PFSK-1 (cell line): Measurements from ENCODE around the gene AMPD3.

Experiments used
- FOXP2 ChIP-seq: optimal IDR thresholded peaks from 2 replicates; pipeline ENCODE3; 2011; ENCODE audit warnings: borderline replicate concordance, control low read depth, inconsistent platforms; ENCODE audit not compliant: insufficient read depth; ENCODE audit errors: extremely low read length, extremely low read depth
- POLR2AphosphoS5 ChIP-seq: IDR thresholded peaks from 2 replicates; pipeline ENCODE4 v1.6.1; 2012; ENCODE audit warnings: low read depth, mild to moderate bottlenecking, control low read depth, low read length, moderate library complexity
- REST ChIP-seq, 2 experiments: IDR thresholded peaks; 2 replicates each; pipeline versions ENCODE4 v1.6.1 to v1.8.0; 2011 to 2012; ENCODE audit warnings: low read depth in 2 of 2, low read length in 2 of 2, control low read depth in 1 of 2, inconsistent platforms in 1 of 2, mild to moderate bottlenecking in 1 of 2, moderate library complexity in 1 of 2; ENCODE audit not compliant: insufficient read depth in 1 of 2
- SIN3A ChIP-seq: IDR thresholded peaks from 2 replicates; pipeline ENCODE4 v1.6.1; 2012; ENCODE audit warnings: mild to moderate bottlenecking, low read length, moderate library complexity, borderline replicate concordance; ENCODE audit not compliant: insufficient read depth
- TAF1 ChIP-seq: IDR thresholded peaks from 2 replicates; pipeline ENCODE4 v1.6.1; 2012; ENCODE audit warnings: low read length, control low read depth, borderline replicate concordance; ENCODE audit not compliant: insufficient read depth

AMPD3 gene

GRCh38 chr11:10518891-10519290 is 63.8 kb downstream of the AMPD3 start:
- TF ChIP-seq SIN3A (no peak), FOXP2 (no peak), REST (IDR thresholded peaks at IDR 0.05; ENCODE audit: insufficient read depth in 1 of 2, low read depth in 2 of 2, low read length in 2 of 2) (no peak), TAF1 (no peak), POLR2AphosphoS5 (no peak)

GRCh38 chr11:10519630-10520029 is 64.6 kb downstream of the AMPD3 start:
- TF ChIP-seq TAF1, result no peak
- TF ChIP-seq REST (IDR thresholded peaks at IDR 0.05; ENCODE audit: insufficient read depth in 1 of 2, low read depth in 2 of 2, low read length in 2 of 2), result no peak
- TF ChIP-seq FOXP2, result no peak
- no peak for TF ChIP-seq SIN3A
- TF ChIP-seq POLR2AphosphoS5, result no peak

- TF ChIP-seq REST (IDR thresholded peaks at IDR 0.05; ENCODE audit: insufficient read depth in 1 of 2, low read depth in 2 of 2, low read length in 2 of 2) (no peak), SIN3A (no peak), FOXP2 (no peak), POLR2AphosphoS5 (no peak), TAF1 (no peak)
These were observed 65.5 kb downstream of the AMPD3 start for GRCh38 chr11:10520562-10520961.

- no peak for TF ChIP-seq FOXP2
- TF ChIP-seq SIN3A, result no peak
- no peak for TF ChIP-seq REST (IDR thresholded peaks at IDR 0.05; ENCODE audit: insufficient read depth in 1 of 2, low read depth in 2 of 2, low read length in 2 of 2)
- no peak for TF ChIP-seq POLR2AphosphoS5
- no peak for TF ChIP-seq TAF1
These were observed 67.2 kb downstream of the AMPD3 start for GRCh38 chr11:10522276-10522675.

GRCh38 chr11:10522921-10523320 is 67.9 kb downstream of the AMPD3 start:
- TF ChIP-seq POLR2AphosphoS5, result no peak
- TF ChIP-seq FOXP2, result no peak
- no peak for TF ChIP-seq REST (IDR thresholded peaks at IDR 0.05; ENCODE audit: insufficient read depth in 1 of 2, low read depth in 2 of 2, low read length in 2 of 2)
- TF ChIP-seq SIN3A, result no peak
- TF ChIP-seq TAF1, result no peak
